Thymus (tissue), 11 donors: ENCODE measurements around the gene TMEM114. TPM values are rescaled to one million over a fixed set of nuclear protein-coding genes. Genes with fewer than 3 reads are reported as not detected.
"Not testable (repeated sequence)": the region's sequence is repeated elsewhere in the genome, so short reads cannot be mapped to it uniquely, and the experiment has no call there.

ENCODE experiments used
- DNase-seq, 9 donors: peaks; one replicate each; pipeline ENCODE4 v3.0.0-alpha.2; 2013; ENCODE audit warnings: low spot score in 9 of 9, low read depth in 6 of 9, missing footprints in 1 of 9
- H3K27ac ChIP-seq, 2 donors: one replicate each; pipeline ENCODE4 v1.5.1; 2013; ENCODE audit warnings: control low read depth in 1 of 2, low read depth in 1 of 2, low read length in 1 of 2, mild to moderate bottlenecking in 1 of 2, moderate library complexity in 1 of 2
- H3K27me3 ChIP-seq, 2 donors: one replicate each; pipeline ENCODE4 v1.5.1; 2013; ENCODE audit warnings: low read length in 1 of 2; ENCODE audit not compliant: control insufficient read depth in 2 of 2, insufficient read depth in 1 of 2
- H3K36me3 ChIP-seq, 2 donors: one replicate each; pipeline ENCODE4 v1.5.1; 2013; ENCODE audit warnings: low read length in 1 of 2, mild to moderate bottlenecking in 1 of 2, moderate library complexity in 1 of 2; ENCODE audit not compliant: control insufficient read depth in 2 of 2, insufficient read depth in 2 of 2
- H3K4me1 ChIP-seq, 2 donors: one replicate each; pipeline ENCODE4 v1.5.1; 2013; ENCODE audit warnings: low read length in 2 of 2; ENCODE audit not compliant: control insufficient read depth in 2 of 2, insufficient read depth in 2 of 2
- H3K4me3 ChIP-seq, 2 donors: one replicate each; pipeline ENCODE4 v1.5.1; 2013; ENCODE audit warnings: low read length in 2 of 2, control low read depth in 1 of 2, mild to moderate bottlenecking in 1 of 2
- H3K9me3 ChIP-seq, 2 donors: one replicate each; pipeline ENCODE4 v1.5.1; 2013; ENCODE audit warnings: low read length in 1 of 2, mild to moderate bottlenecking in 1 of 2; ENCODE audit not compliant: control insufficient read depth in 2 of 2, insufficient read depth in 1 of 2
- WGBS: extraction: QIAGEN DNeasy Blood & Tissue Kit; methylation state at CpG from one replicate; pipeline ENCODE4 v1.1.7; 2013; 5-methylcytosine and 5-hydroxymethylcytosine counted together
- polyA plus RNA-seq: library from polyadenylated mRNA; stranded (reverse); fragments of 200-250 nt; gene quantifications from one replicate; pipeline ENCODE4 v1.2.3, GENCODE V29; 2013
- total RNA-seq: library from RNA; stranded (reverse); fragments of 120-200 nt; gene quantifications from one replicate; pipeline ENCODE4 v1.2.4, GENCODE V29; 2013
- donor health status: healthy.

TMEM114 gene
- total and polyA plus RNA-seq, 2 donors, result 0.14 to 0.34 TPM

GRCh38 chr16:8570393-8570792 lies 19.9 kb downstream of the TMEM114 start:
- H3K27me3 ChIP-seq, result peaks cover 2 to 18% of the 10 kb centered on the region in 2 donors
- 85% methylated on average over 12 of the region's 12 CpGs for WGBS
- not testable (repeated sequence) for H3K4me3 ChIP-seq, H3K4me1 ChIP-seq, H3K36me3 ChIP-seq, H3K9me3 ChIP-seq, DNase-seq, H3K27ac ChIP-seq

GRCh38 chr16:8569650-8570346 lies 20.5 kb downstream of the TMEM114 start:
- Histone ChIP-seq H3K27ac (no peak overlapping the region), H3K4me3 (no peak overlapping the region), H3K27me3 (peaks cover 0 to 18% of the 10 kb centered on the region in 2 donors), H3K4me1 (no peaks in the 10 kb centered on the region), H3K9me3 (no peaks in the 10 kb centered on the region), H3K36me3 (no peaks in the 10 kb centered on the region)
- WGBS, result 61% methylated on average over 35 of the region's 35 CpGs
- no peak for DNase-seq

- Histone ChIP-seq H3K27me3 (peaks cover 0 to 18% of the 10 kb centered on the region in 2 donors), H3K9me3 (no peaks in the 10 kb centered on the region), H3K36me3 (no peaks in the 10 kb centered on the region), H3K4me1 (no peaks in the 10 kb centered on the region), H3K27ac (no peak overlapping the region), H3K4me3 (no peak overlapping the region)
- no peak for DNase-seq
- WGBS, result 93% methylated on average over 6 of the region's 6 CpGs
Measured at GRCh38 chr16:8568231-8568617, 22.1 kb downstream of the TMEM114 start.

- Histone ChIP-seq H3K36me3 (no peaks in the 10 kb centered on the region), H3K4me3 (no peak overlapping the region), H3K27ac (no peak overlapping the region), H3K4me1 (no peaks in the 10 kb centered on the region), H3K9me3 (no peaks in the 10 kb centered on the region), H3K27me3 (peaks cover 0 to 17% of the 10 kb centered on the region in 2 donors)
- peak; percentile 54 to 88 (median 70) for DNase-seq
- 25% methylated on average over 23 of the region's 23 CpGs for WGBS
Measured at GRCh38 chr16:8567355-8568230, 22.7 kb downstream of the TMEM114 start.

GRCh38 chr16:8565498-8565897 lies 24.8 kb downstream of the TMEM114 start:
- DNase-seq, result no peak
- WGBS, result 5% methylated on average over 10 of the region's 10 CpGs
- no peaks in the 10 kb centered on the region for H3K36me3 ChIP-seq
- no peaks in the 10 kb centered on the region for H3K4me1 ChIP-seq
- no peak overlapping the region for H3K4me3 ChIP-seq
- H3K9me3 ChIP-seq, result peaks cover 0 to 6% of the 10 kb centered on the region in 2 donors
- peaks cover 0 to 8% of the 10 kb centered on the region in 2 donors for H3K27me3 ChIP-seq
- H3K27ac ChIP-seq, result no peak overlapping the region

- H3K27me3 ChIP-seq, result peaks cover 0 to 6% of the 10 kb centered on the region in 2 donors
- H3K9me3 ChIP-seq, result peaks cover 0 to 12% of the 10 kb centered on the region in 2 donors
- no peak overlapping the region for H3K4me3 ChIP-seq
- WGBS, result 88% methylated on average over 1 of the region's 1 CpG
- no peak overlapping the region for H3K27ac ChIP-seq
- H3K36me3 ChIP-seq, result no peaks in the 10 kb centered on the region
- no peaks in the 10 kb centered on the region for H3K4me1 ChIP-seq
- DNase-seq, result no peak
Measured at GRCh38 chr16:8564934-8565345, 25.4 kb downstream of the TMEM114 start.

- H3K9me3 ChIP-seq, result peaks cover 0 to 12% of the 10 kb centered on the region in 2 donors
- H3K4me3 ChIP-seq, H3K27ac ChIP-seq, H3K4me1 ChIP-seq, H3K27me3 ChIP-seq, H3K36me3 ChIP-seq, DNase-seq: not testable (repeated sequence)
- over 99% methylated on average over 3 of the region's 3 CpGs for WGBS
Measured at GRCh38 chr16:8563944-8564540, 26.3 kb downstream of the TMEM114 start.

GRCh38 chr16:8561496-8561895 lies 28.8 kb downstream of the TMEM114 start:
- 94% methylated on average over 2 of the region's 2 CpGs for WGBS
- no peak for DNase-seq
- Histone ChIP-seq H3K4me1 (no peaks in the 10 kb centered on the region), H3K9me3 (peaks cover 0 to 12% of the 10 kb centered on the region in 2 donors), H3K27ac (no peak overlapping the region), H3K27me3 (no peaks in the 10 kb centered on the region), H3K4me3 (no peak overlapping the region), H3K36me3 (no peaks in the 10 kb centered on the region)

- H3K27me3 ChIP-seq, result no peaks in the 10 kb centered on the region
- 64% methylated on average over 9 of the region's 9 CpGs for WGBS
- DNase-seq, result no peak
- H3K4me3 ChIP-seq, result no peak overlapping the region
- H3K9me3 ChIP-seq, result peaks cover 0 to 4% of the 10 kb centered on the region in 2 donors
- H3K36me3 ChIP-seq, result no peaks in the 10 kb centered on the region
- no peak overlapping the region for H3K27ac ChIP-seq
- no peaks in the 10 kb centered on the region for H3K4me1 ChIP-seq
Measured at GRCh38 chr16:8555400-8555799, 34.9 kb downstream of the TMEM114 start.
